HG02642 (cell line): ENCODE measurements around the gene DHRS3.
"Not testable (repeated sequence)": the region's sequence is repeated elsewhere in the genome, so short reads cannot be mapped to it uniquely, and the experiment has no call there.

Experiments used
- ATAC-seq: cut with Tn5 transposase; IDR thresholded peaks from one replicate; pipeline ENCODE4 v1.9.1; 2021; ENCODE audit warnings: mild to moderate bottlenecking; ENCODE audit not compliant: unreplicated experiment, poor library complexity

Gene DHRS3, protein sequence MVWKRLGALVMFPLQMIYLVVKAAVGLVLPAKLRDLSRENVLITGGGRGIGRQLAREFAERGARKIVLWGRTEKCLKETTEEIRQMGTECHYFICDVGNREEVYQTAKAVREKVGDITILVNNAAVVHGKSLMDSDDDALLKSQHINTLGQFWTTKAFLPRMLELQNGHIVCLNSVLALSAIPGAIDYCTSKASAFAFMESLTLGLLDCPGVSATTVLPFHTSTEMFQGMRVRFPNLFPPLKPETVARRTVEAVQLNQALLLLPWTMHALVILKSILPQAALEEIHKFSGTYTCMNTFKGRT

DNA sequence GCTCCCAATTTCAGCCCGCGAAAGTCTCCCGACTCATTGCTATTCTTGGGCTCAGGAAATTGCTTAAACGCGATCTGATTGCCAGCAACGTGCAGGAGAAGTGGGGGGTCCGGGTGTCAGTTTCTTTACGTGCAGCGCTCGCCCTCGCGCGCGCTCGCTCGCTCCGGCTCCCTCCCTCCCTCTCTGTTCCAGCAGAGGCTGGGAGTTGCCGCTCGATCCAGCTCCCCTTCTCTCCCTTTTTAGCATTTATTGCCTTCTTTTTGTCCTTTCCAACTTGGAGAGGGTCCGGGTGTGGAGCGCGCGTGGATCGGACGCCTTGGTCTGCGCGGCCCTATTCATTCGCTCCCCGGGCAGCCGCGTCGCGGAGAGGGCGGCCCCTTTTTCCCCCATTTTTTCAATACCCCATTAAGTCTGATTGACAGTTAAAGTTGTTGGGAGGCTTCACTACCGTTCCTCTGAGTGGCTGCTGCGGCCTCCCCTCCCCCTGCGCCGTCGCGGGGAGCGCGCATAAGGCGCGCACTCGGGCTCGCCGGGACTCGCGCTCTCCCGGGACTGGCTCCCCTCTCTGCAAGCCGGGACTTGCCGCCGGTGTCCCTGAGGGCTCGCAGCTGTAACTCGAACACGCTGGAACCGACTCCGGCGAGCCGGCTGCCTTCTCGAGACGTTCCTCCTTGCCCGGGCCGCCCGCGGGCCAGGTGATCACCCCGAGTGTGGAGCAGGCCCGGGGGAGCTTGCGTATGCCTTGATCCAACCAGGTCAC, at the start of gene DHRS3:
DHRS3 (minus strand) TSS at position 310 of the 760 bp plus-strand sequence. CDS start 862 bp downstream, outside the sequence.
- ATAC-seq: no peak

DNA sequence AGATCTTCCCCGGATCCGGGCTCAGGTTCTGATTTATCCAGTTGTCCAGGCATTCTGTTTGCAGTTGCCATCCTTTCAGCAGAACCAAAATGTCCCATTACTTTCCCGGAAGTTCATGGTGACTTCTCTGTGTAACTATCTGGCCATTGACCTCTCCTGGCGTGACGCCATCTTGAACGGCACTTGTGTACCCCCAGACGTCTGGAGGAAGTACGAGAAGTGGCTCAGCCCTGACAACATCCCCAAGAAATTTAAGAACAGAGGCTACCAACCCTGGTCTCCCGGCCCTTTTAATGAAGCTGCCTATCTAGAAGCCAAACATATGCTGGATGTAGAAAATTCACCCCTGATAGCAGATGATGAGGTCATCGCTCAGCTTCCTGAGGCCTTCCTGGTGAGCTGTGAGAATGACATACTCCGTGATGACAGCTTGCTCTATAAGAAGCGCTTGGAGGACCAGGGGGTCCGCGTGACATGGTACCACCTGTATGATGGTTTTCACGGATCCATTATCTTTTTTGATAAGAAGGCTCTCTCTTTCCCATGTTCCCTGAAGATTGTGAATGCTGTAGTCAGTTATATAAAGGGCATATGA, 48.2 kb upstream of the DHRS3 start:
- ATAC-seq: no peak

GRCh38 chr1:12665511-12665910, 47.5 kb upstream of the DHRS3 start:
- no peak for ATAC-seq

DNA sequence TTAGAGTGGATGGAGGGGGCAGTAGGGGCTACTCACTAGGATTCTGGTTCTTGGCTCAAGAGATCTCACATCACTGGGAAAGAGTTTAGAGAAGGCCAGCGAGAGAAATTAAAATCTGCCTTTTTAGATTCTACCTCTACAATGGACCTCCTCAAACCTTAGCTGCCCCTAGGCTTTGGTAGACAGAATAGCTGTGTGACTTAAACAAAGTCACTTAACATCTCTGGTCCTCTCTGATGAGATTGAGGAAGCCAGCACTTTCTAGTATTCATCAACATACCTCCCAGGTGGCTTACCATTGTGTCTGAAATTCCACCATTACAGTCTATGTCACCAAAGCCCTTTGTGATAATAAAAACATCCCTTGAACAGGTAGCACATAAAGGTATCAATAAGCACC, 44.5 kb upstream of the DHRS3 start:
- ATAC-seq: no peak

- ATAC-seq: no peak
Observed at GRCh38 chr1:12661606-12662219, 43.7 kb upstream of the DHRS3 start.

- ATAC-seq: peak; percentile 53
Observed at GRCh38 chr1:12658531-12659453, 40.8 kb upstream of the DHRS3 start.

GRCh38 chr1:12657885-12658512, 40.0 kb upstream of the DHRS3 start:
- ATAC-seq: not testable (repeated sequence)

- no peak for ATAC-seq
Observed at GRCh38 chr1:12657060-12657884, 39.3 kb upstream of the DHRS3 start.

DNA sequence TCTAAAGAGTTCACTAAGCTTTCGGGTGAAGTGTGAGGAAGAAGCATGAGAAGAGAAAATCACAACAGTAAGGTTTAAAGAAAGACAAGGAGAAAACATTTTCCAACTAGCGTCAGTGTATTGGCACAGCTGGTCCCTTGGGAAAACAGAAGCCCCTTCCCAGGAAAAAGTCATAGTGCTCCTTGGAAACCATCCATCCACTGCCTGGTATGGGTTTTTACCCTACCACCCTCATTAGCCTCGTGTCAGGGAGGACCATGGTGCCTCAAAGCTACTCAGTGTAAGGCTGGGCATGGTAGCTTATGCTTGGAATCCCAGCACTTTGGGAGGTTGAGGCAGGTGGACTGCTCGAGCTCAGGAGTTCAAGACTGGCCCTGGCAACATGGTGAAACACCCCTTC, 38.6 kb upstream of the DHRS3 start:
- ATAC-seq: no peak

GRCh38 chr1:12654657-12655056, 36.6 kb upstream of the DHRS3 start:
- no peak for ATAC-seq

DNA sequence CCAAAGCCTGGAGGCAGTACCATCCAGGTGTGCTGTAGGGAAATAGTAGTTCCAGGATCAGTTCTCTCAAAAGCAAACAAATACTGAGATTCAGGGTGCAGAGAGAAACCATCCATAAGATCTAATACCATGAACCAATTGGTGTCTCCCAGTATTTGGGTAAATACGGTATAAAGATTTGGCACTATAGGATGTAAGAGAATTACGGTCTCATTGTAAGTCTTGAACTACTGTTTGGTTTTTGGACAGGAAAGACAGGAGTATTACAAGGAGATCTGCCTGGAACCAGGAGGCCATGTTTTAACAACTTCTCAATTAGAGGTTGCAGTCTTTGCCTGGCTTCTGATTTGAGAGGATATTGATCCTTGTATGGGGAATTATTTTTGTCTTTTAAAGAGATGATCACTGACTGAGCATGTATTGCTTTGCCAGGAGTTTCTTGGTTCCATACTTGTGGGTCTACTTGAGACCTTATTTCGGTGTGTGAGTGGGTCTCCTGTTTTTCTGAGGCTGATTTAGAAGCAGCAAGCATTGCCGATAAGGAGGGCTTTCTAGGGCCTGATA, 36.1 kb upstream of the DHRS3 start:
- no peak for ATAC-seq

DNA sequence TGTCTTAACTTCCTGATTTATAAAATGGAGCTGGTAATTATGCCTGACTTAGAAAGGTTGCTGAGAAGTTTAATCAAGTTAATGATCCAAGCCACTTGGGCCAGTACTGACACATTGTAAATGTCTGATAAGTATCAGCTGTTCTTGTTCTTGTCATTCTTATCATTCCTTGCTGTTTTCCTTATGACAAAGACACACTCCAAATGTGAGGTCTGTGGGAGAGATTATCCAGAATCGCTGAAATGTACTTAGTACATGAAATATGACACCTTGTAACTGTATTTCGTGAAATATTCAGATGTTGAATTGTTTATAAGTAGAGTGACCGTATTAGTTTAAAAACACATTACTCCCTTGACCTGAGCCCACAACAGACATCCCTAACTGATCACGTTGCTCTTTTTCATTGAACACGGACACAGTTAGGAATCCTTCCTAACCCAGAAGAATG, 32.0 kb upstream of the DHRS3 start:
- no peak for ATAC-seq

GRCh38 chr1:12648741-12649140, 30.7 kb upstream of the DHRS3 start:
- no peak for ATAC-seq

GRCh38 chr1:12645401-12645800, 27.4 kb upstream of the DHRS3 start:
- ATAC-seq: not testable (repeated sequence)

DNA sequence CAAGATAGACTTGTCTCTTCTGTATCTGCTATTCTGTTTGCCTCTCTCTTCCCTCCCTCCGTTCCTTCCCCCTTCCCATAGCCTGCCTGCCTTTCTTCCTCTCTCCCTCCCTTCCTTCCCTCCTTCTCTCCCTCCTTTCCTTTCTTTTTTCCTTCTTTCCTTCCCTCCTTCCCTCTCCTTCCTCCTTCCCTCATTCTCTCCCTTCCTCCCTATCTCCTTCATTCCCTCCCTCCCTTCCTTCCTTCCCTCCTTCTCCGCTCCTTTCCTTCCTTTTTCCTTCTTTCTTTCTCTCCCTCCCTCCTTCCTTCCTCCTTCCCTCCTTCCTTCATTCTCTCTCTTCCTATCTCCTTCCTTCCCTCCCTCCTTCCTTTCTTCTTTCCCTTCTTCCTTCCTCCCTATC, 26.8 kb upstream of the DHRS3 start:
- ATAC-seq: no peak

- no peak for ATAC-seq
Observed at GRCh38 chr1:12644237-12644636, 26.2 kb upstream of the DHRS3 start.

- no peak for ATAC-seq
Observed at GRCh38 chr1:12643785-12644184, 25.8 kb upstream of the DHRS3 start, which contains the start of gene AADACL4. AADACL4 (plus strand) TSS chr1:12644085; CDS start chr1:12644547, 462 bp downstream.

DNA sequence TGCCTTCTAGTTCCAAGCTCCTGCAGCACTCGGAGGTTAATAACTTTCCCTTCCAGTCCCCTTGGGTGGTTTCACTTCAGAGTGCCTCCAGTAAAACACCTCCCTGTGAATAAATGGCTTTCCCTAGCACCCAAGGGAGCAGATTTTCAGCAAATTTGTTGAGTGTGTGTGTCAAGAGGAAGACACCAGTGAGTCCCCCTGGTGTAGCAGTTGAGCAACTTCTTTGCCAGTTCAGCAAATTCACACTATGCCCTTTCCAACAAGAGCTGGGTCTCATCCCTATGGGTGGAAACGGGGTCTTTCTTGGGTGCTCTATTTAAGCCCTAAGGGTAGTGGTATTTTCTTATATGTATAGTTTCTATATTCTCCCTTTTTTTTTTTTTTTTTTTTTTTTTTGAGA, 25.1 kb upstream of the DHRS3 start:
- no peak for ATAC-seq
